ENCODE results near the gene LSAMP. TPM values are rescaled to one million over a fixed set of nuclear protein-coding genes. Genes with fewer than 3 reads are reported as not detected.

Gene LSAMP
- polyA plus RNA-seq, 2 of the 4 experiments (the other 2 are of a cell fraction), result 0.12 to 0.53 TPM

DNA sequence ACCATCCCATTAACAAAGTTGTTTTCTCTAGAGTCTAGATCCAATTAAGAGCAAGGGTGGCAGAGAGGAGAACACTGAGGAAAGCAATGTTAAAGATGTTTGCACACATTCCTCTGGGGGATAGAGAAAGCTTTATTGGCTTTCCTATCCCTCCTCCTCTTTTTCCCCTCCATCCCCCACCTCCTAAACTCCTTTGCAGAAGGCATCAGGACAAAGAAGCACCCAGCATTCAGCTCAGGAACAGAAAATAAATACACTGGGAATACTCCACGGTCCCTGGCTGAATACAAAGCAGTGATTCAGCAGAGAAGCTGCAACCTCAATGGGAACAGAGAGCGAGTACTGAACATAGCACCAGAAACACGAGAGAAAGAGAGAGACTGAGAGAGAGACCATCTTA is 21.9 kb downstream of the LSAMP start:
- no peak for TF ChIP-seq NPAS2 (CRISPR knock-in tag; IDR thresholded peaks at IDR 0.05; ENCODE audit: borderline replicate concordance)
- no peak for TF ChIP-seq HOXA7 (CRISPR knock-in tag; IDR thresholded peaks at IDR 0.05)
- no peak for TF ChIP-seq HES2 (IDR thresholded peaks at IDR 0.05)
- no peak for TF ChIP-seq CHD2 (IDR thresholded peaks at IDR 0.05; ENCODE audit: low read length, partially characterized antibody)
- no peak for TF ChIP-seq CHD4 (IDR thresholded peaks at IDR 0.05; ENCODE audit: borderline replicate concordance)
- TF ChIP-seq NR3C1 (IDR thresholded peaks at IDR 0.05), result no peak
- TF ChIP-seq JUN (IDR thresholded peaks at IDR 0.05), result no peak
- TF ChIP-seq, protein P1, sequence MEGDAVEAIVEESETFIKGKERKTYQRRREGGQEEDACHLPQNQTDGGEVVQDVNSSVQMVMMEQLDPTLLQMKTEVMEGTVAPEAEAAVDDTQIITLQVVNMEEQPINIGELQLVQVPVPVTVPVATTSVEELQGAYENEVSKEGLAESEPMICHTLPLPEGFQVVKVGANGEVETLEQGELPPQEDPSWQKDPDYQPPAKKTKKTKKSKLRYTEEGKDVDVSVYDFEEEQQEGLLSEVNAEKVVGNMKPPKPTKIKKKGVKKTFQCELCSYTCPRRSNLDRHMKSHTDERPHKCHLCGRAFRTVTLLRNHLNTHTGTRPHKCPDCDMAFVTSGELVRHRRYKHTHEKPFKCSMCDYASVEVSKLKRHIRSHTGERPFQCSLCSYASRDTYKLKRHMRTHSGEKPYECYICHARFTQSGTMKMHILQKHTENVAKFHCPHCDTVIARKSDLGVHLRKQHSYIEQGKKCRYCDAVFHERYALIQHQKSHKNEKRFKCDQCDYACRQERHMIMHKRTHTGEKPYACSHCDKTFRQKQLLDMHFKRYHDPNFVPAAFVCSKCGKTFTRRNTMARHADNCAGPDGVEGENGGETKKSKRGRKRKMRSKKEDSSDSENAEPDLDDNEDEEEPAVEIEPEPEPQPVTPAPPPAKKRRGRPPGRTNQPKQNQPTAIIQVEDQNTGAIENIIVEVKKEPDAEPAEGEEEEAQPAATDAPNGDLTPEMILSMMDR (IDR thresholded peaks at IDR 0.05), result no peak
- TF ChIP-seq, protein P2, sequence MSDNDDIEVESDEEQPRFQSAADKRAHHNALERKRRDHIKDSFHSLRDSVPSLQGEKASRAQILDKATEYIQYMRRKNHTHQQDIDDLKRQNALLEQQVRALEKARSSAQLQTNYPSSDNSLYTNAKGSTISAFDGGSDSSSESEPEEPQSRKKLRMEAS (IDR thresholded peaks at IDR 0.05), result no peak
- no peak for TF ChIP-seq POLR2A (IDR thresholded peaks at IDR 0.05; ENCODE audit: low read length)
- TF ChIP-seq TP53 (CRISPR knock-in tag; IDR thresholded peaks at IDR 0.05), result no peak
- 6% methylated on average over 3 of the region's 3 CpGs for WGBS (ENCODE audit: missing lambda C conversion rate)

GRCh38 chr3:116417151-116417550 is 28.1 kb downstream of the LSAMP start:
- H3K9me3 ChIP-seq, result no peaks in the 10 kb centered on the region
- no peak for TF ChIP-seq CBX2 (IDR thresholded peaks at IDR 0.05; ENCODE audit: borderline replicate concordance, low read depth)
- TF ChIP-seq FOSB (CRISPR knock-in tag; IDR thresholded peaks at IDR 0.05), result no peak
- no peak for TF ChIP-seq ZNF302 (CRISPR knock-in tag; IDR thresholded peaks at IDR 0.05)
- TF ChIP-seq BCL3 (IDR thresholded peaks at IDR 0.05), result no peak
- TF ChIP-seq RNF2 (IDR thresholded peaks at IDR 0.05; ENCODE audit: borderline replicate concordance, low read depth), result no peak
- no peak for TF ChIP-seq KDM1A (IDR thresholded peaks at IDR 0.05; ENCODE audit: low read depth)
- TF ChIP-seq HOXA7 (CRISPR knock-in tag; IDR thresholded peaks at IDR 0.05), result no peak
- TF ChIP-seq ATOH8 (CRISPR knock-in tag; IDR thresholded peaks at IDR 0.05; ENCODE audit: low read depth), result no peak
- TF ChIP-seq, protein P3, sequence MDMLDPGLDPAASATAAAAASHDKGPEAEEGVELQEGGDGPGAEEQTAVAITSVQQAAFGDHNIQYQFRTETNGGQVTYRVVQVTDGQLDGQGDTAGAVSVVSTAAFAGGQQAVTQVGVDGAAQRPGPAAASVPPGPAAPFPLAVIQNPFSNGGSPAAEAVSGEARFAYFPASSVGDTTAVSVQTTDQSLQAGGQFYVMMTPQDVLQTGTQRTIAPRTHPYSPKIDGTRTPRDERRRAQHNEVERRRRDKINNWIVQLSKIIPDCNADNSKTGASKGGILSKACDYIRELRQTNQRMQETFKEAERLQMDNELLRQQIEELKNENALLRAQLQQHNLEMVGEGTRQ (IDR thresholded peaks at IDR 0.05), result no peak
- TF ChIP-seq CEBPB (IDR thresholded peaks at IDR 0.05), result no peak
- TF ChIP-seq SREBF2 (IDR thresholded peaks at IDR 0.05), result no peak
- TF ChIP-seq ZFP36 (IDR thresholded peaks at IDR 0.05; ENCODE audit: borderline replicate concordance, partially characterized antibody), result no peak
- TF ChIP-seq TFCP2L1 (CRISPR knock-in tag; IDR thresholded peaks at IDR 0.05), result no peak
- ChIA-PET CTCF (no interaction called here), POLR2A (no interaction called here)
- no peak overlapping the region for H3K4me3 ChIP-seq
- no peaks in the 10 kb centered on the region for H3K4me1 ChIP-seq
- H3K27ac ChIP-seq, result no peak overlapping the region
- 0% methylated on average over 1 of the region's 1 CpG for WGBS (ENCODE audit: missing lambda C conversion rate)
- H3K4me2 ChIP-seq, result no peak overlapping the region
- FAIRE-seq (no peak), ATAC-seq (no peak), DNase-seq (ENCODE audit: low read depth in 1 of 2, low spot score in 1 of 2) (no peak)

More for the DNA sequence above, 21.9 kb downstream of the LSAMP start:
- ChIA-PET POLR2A (no interaction called here), CTCF (no interaction called here)
- DNase-seq (ENCODE audit: low read depth in 1 of 2, low spot score in 1 of 2) (no peak), ATAC-seq (no peak), FAIRE-seq (no peak)
- no peaks in the 10 kb centered on the region for H3K4me1 ChIP-seq
- H3K27ac ChIP-seq, result no peak overlapping the region
- H3K4me3 ChIP-seq, result no peak overlapping the region
- H3K9me3 ChIP-seq, result no peaks in the 10 kb centered on the region
- no peak overlapping the region for H3K4me2 ChIP-seq
